IMR-90 (cell line): ENCODE data around the gene RGS10. TPM values are rescaled to one million over a fixed set of nuclear protein-coding genes. Genes with fewer than 3 reads are reported as not detected.

ENCODE experiments used
- CTCF ChIP-seq: conservative IDR thresholded peaks from 2 replicates; pipeline ENCODE4 v1.5.1; 2012; ENCODE audit warnings: mild to moderate bottlenecking, low read depth, low read length, improper control_type of control experiment
- MAZ ChIP-seq: IDR thresholded peaks from 2 replicates; pipeline ENCODE4 v1.6.1; 2012; ENCODE audit warnings: low read depth, mild to moderate bottlenecking, low read length, improper control_type of control experiment, moderate library complexity, borderline replicate concordance
- polyA plus RNA-seq, 3 experiments: library from polyadenylated mRNA; depleted of rRNA; stranded (reverse); fragments of >200 nt; gene quantifications; 2 replicates each; pipeline ENCODE4 v1.2.3, GENCODE V29; 2012; ENCODE audit warnings: low replicate concordance in 1 of 3
- total RNA-seq: library from RNA; depleted of rRNA; stranded (reverse); fragments of >200 nt; gene quantifications from 2 replicates; pipeline ENCODE4 v1.2.3, GENCODE V29; 2012

Gene RGS10
- total and polyA plus RNA-seq, 2 of the 4 experiments (the other 2 are of a cell fraction): 35.3 to 89.7 TPM

GRCh38 chr10:119543814-119544642 is 1.5 kb upstream of the RGS10 start (continued):
- TF ChIP-seq CTCF (no peak), MAZ (no peak)
